GM18868 (cell line): ENCODE results near the gene GLB1L3.
"Not testable (repeated sequence)": the region's sequence is repeated elsewhere in the genome, so short reads cannot be mapped to it uniquely, and the experiment has no call there.

Experiments used
- ATAC-seq: cut with Tn5 transposase; IDR thresholded peaks from one replicate; pipeline ENCODE4 v1.9.1; 2021; ENCODE audit warnings: mild to moderate bottlenecking, moderate library complexity; ENCODE audit not compliant: unreplicated experiment

Gene GLB1L3

DNA sequence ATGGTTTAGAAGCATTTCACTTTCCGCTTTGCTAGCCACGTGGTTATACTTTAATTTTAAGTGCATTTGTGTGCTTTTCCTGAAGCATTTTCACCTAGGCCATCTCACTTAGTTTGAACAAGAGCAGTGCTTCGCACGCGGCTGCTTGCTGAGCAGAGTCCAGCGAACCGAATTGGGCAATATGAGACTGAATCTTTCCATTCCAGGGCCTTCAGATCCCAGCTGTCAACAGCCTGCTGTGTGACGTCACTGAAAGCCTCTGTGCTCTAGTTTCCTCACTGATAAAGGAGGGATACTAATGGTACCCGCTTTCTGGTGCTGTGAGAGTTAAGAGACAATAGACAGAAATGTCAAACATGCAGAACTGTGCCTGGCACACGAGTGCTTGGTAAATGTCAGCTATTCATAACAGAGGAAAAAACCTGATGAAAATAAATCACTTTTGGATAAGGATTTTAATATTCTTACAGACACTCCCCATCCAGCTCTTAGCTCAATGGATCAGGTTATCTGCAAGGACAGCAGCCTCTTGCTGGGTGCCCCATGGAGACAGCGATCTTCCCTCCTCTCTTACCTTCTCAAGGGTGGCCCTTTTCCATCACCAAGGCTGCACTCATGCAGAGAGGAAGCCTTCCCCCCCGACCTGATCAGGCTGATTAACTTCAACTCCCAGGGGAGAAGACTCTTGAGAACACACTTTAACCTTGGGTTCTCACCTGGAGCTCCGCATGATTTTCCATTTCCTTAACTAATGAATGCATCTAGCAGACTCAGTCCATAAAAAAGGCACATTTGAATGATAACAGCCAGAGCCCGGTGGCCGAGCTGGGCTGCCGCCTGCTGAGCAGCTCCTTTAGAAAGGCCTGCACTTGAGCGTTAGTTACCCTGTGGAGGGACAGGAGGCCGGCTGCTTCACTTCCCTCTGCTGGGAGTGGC is 3.5 kb upstream of the GLB1L3 start:
- no peak for ATAC-seq

DNA sequence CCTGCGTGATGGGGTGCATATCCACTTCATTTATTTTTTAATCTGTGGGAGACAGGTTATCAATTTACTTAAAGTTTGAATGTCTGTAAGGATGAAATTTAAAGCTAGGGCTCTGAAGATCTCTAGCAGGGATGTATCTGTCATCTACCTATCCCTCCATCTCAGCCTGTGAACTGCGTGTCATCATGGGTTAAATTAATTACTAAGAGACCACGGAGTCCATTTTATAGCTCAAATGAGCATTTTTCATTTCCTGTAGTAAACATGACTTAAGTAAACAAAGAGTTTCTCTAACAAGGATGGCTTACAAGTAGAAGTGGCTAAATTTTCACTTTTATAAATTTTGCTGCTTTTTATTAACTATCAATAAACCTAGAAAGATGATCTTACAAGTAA is 2.9 kb upstream of the GLB1L3 start:
- ATAC-seq = no peak

DNA sequence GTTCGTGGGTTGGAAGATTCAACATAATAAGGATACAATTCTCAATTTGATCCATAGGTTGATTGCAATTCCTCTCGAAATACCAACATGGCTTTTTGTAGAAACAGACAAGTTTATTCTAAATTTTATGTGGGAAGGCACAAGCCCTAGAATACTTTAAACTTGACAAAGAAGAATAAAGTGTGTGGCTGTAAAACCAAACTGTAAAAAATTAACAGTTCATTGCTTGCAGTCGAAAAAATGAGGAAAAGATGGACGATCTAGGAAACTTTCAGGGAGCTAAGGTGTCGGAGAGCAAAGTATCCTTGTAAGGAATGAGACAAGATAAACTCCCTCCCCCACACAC is 1.0 kb upstream of the GLB1L3 start:
- ATAC-seq = no peak

DNA sequence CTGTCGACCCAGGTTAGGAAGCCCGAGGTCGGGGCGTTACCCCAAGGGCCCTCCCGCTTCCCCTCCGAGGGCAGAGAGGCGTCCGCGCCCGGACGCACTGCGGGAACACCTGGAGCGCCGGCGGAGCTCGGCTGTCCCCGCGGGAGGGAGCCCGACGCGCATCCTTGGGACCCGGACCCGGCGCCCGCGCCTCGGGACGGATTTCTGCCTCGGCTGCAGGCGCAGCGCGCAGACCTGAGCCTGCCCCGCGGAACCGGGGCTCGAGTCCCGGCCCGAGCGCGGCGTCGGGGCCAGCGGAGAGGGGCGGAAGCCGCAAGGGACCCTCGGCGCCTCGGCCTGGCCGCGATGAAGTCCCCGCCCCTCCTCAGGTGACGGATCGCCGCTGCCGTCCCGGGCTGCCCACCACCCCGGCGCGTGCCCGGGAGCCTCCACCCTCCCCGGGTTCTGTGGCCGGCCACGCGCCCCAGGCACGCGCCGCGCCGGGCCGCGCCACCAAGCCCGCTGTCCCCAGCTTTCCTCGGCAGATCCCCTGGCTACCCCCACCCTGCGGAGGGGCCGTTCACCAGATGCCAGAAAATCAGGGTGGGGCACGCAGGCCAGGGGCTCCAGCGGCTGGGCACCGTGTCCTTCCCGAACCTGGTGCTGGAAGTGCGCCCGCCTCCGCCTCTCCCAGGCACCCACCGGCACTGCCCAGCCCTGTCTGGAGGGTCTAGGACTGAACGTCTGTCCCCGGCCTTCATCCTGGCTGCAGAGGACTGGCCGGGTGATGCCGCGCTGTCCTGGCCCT is 410 bp downstream of the GLB1L3 start:
- no peak for ATAC-seq

DNA sequence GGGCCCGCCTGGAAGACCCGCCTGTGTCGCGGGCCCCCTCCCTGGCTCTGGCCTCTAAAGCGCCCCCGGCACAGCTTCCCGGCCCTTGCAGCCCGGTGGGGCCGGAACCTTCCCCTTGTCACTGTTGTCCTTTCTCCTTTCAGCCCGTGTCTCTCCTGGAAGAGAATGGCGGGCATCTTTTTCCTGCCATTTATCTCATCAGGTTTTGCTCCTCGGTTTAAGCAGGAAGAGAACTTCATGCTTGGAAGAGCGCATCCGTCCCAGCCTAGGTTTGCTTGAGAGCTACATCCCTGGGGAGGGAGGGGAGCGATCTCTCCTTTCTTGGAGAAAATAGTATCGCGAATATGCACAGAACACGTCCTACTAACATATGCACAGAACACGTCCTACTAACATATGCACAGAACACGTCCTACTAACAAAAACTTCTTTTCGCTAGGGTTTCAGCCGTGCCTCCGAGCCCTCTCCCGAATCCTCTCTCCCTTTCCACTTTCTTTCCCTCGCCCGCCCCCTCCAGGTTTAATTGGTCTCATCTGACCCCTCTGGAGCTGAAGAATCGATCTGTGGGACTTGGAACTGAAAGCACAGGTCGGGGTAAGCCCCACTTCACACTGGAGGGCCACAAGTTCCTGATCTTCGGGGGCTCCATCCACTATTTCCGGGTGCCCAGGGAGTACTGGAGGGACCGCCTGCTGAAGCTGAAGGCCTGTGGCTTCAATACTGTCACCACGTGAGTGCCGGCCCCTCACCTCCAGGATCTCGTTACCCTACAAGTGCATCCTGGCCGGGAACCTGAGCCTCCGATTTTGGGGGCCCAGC is 1.2 kb downstream of the GLB1L3 start:
- no peak for ATAC-seq

DNA sequence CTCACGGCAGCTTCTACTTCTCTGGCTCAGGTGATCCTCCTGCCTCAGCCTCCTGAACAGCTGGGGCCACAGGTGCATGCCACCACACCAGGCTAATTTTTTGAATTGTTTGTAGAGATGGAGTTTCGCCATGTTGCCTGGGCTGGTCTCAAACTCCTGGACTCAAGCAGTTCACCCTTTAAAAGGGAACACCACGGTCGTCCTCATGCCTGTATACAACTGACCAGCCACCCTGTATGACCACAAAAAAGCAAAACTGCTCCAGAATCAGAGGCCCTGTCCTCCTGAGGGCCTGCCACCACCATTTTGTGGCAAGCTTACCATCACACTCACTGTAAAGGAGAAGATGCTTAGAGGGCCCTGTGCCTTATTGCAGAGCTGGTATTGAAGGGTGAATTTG is 2.2 kb downstream of the GLB1L3 start:
- no peak for ATAC-seq

DNA sequence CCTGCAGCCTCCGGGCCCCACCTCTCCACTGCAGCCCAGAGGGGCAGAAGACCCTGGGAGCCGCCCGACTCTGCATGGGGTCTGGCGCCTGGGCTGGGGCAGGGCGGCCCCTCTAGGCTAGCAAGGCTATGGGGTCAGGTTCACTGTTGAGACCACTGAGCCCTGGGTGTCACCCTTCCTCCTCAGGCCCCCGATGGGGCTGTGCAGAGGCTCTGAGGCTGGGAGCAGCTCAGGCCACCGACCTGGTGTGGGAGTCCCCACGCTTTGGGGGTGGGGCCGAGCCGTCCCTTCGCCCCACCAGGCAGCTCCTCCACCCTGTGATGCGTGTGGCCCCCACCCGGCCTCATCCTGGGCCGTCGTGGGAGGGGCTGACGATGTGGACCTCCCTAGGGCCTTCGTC is 5.5 kb downstream of the GLB1L3 start:
- not testable (repeated sequence) for ATAC-seq

DNA sequence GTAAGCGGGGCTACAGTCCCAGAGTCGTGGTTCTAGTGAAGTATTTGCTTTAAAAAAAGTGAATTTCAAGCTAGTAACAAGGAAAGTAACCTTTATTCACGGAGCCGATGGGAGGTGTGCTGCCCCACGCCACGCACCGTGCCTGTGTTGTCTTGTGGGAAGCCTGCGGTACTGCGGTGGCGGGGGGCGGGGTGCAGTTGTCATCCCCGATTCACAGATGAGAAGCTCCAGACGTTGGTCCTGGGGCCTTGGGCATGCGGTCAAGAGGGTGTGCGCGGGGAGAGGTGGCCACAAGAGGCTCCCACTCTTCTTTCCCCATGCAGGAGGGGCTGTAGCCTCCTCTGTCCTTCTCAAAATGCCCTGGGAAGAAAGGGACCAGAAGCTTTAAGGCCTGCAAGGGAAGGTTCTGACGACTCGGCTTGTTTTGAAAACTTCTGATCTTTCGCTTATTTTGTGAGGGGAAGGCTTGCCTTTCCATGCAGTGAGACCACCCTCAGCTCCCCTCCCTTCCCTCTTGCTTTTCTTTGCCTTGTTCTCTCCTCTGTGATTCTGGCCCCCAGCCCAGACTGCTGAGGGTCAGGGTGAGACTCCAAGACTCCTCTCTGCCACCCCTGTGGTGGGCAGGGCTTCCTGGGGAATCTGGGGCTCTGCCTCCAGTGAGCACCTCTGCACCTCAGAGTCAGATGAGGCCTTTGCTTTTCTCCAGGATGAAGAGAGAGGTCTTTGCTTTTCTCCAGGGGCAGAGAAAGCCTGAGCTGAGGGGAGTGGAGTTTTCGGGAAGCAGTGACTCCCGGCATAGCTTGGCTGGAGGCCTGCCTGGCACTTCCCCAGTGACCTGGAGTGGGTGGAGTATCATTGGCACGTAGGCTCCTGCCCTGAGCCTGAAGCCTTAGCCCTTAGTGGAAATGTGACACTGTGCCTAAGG is 6.2 kb downstream of the GLB1L3 start:
- no peak for ATAC-seq

DNA sequence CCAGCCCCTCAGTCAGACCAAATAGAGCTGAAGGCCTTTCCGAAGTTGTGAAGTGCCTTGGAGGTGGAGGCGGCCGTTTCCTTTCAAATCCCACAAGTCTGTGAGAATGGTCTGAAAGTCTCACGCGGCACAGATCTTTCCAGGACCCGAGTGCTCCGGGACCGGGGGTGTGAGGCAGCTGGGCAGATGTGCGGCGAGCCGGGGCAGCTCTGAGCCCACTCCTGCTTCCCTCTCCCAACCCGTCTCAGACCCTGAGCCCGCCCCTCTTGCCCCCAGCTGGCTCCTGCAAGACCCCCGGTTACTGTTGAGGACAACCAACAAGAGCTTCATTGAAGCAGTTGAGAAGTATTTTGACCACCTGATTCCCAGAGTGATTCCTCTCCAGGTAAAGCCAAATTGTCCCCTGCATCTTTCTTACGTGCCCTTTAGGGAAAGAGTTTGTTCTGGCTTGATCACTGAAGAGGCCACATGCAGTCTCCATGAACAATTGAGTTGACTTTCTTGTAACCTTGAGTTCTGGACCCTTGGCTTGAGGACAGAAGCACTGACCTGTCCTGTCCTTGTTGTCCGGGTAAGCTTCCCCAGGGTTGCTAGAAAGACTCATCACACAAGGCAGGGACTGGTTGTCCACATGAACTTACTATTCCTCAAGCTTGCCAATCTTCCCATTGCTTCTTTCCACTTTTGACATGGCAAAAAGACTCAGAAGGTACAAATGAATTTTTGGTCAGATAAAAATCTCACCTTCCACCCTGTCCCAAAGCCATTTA is 7.5 kb downstream of the GLB1L3 start:
- ATAC-seq = no peak

DNA sequence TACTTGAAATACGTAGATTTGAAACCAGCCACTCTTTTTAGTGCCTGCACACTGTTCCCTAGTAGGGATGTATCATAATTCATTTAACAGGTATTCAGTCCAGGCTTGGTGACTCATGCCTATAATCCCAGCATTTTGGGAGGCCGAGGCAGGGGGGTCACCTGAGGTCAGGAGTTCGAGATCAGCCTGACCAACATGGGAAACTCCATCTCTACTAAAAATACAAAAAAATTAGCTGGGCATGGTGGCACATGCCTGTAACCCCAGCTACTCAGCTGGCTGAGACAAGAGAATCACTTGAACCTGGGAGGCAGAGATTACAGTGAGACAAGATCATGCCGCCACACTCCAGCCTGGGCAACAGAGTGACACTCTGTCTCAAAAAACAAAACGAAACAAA is 8.2 kb downstream of the GLB1L3 start:
- not testable (repeated sequence) for ATAC-seq

DNA sequence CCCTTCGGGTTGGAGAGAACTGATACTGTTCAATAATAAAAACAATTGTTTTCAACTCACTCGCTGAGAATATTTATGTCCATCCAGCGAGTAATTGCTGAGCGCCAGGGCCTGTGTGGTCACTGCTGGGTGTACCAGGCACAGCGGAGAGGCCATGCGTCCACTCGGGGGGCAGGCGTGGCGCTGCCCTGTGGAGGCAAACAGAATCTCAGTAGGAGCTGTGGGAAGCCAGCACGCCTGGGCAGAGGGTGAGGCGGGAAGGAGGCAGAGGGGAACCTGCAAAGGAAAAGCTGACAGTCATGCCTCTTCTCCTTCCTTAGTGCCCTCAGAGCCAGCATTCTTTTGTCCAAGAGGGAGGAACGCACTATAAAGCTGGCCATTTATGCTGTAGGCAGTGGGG is 11.4 kb downstream of the GLB1L3 start:
- ATAC-seq = no peak

DNA sequence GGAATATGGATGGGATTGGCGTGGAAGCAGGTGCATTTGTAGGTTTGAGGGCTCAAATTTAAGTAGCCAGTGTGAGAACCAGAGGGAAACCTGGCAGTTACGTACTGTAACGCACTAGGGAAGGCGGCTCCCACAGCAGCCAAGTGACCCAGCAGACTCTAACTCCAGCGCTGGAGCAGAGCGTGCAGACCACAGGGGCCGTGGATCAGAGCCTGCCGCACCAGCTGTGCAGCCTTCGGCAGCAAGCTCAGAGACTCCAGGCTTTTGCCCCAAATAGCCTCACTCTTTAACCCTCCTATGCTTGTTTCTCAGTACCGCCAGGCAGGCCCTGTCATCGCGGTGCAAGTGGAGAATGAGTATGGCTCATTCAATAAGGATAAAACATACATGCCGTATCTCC is 12.3 kb downstream of the GLB1L3 start:
- ATAC-seq = no peak

DNA sequence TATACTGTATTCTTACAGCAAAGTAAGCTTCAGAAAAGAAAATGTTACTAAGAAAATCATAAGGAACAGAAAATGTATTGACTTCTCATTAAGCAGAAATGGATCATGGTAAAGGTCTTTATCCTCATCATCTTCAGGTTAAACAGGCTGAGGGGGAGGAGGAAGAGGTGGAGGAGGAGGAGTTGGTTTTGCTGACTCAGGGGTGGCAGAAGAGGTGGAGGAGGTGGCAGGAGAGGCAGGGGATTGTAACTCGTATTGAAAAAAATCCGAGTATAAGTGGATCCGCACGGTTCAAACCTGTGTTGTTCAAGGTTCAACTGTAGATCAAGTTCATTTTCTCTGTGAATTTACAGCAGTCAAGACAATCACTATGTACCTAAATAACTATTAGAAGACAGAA is 13.0 kb downstream of the GLB1L3 start:
- no peak for ATAC-seq

DNA sequence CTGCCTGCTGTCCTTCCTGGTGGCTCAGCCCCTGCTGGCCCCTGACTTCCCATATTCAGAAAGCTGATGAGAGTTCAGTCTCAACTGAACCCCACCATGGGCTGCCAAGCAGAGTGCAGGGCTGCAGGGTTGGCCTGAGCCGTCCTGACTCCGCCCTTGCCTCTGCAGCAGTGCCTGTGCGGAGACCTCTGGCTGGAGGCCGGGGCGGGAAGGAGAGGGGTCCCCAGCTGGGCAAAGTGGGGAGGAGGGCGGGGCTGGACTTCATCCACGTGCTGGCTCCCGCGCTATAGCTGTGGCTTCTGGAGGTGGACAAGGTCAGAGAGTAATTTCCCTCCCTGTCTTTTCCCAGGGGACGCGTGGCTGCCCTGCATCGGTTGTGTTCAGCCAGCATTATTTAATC is 13.6 kb downstream of the GLB1L3 start:
- ATAC-seq = no peak

DNA sequence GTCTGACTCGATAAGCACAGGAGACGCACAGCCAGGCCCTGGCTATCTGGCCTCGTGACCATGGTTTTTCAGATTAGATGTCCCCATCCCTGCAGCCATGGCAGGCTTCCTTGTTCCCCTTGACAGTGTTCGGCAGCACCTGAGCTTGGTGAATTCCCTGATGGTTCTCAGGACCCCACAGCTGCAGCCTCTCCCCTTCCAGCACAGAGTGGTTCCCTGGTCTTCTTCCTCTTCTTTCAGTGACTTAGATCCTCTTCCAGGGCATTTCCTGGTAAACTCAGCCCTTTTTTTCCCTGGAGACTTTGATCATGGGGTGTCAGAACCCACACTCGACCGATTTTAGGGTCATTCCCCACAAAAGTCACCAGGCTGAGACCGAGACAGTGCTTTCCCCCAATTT is 14.5 kb downstream of the GLB1L3 start:
- ATAC-seq = no peak

DNA sequence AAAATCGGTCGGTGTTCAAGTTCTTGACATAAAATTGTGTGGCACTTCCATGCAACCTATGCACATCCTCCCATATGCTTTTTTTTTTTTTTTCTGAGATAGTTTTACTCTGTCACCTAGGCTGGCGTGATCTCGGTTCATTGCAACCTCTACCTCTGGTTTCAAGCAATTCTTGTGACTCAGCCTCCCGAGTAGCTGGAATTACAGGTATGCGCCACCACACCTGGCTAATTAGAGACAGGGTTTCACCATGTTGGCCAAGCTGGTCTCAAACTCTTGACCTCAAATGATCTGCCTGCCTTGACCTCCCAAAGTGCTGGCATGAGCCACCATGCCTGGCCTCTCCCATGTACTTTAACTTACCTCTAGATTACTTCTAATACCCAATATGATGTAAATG is 15.0 kb downstream of the GLB1L3 start:
- ATAC-seq = no peak

DNA sequence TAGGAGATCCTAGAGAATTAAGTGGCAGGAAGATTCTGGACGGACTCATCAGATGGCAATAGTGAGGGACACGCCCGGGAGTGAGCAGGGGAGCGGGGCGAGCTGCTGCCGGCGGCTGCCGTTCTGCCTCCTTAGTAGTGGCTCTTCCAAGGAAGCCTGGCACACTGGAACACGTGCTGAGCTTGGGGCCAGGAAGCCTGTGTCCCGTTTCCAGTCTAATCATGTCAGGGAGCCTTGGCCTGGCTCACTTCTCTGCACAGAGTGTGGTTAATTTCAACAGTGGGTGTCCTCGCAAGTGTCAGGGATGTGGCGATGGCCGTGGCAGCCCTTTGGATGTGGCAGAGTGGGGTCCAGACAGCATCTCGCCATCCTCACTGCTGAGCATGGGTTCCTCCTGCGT is 16.5 kb downstream of the GLB1L3 start:
- ATAC-seq = no peak

DNA sequence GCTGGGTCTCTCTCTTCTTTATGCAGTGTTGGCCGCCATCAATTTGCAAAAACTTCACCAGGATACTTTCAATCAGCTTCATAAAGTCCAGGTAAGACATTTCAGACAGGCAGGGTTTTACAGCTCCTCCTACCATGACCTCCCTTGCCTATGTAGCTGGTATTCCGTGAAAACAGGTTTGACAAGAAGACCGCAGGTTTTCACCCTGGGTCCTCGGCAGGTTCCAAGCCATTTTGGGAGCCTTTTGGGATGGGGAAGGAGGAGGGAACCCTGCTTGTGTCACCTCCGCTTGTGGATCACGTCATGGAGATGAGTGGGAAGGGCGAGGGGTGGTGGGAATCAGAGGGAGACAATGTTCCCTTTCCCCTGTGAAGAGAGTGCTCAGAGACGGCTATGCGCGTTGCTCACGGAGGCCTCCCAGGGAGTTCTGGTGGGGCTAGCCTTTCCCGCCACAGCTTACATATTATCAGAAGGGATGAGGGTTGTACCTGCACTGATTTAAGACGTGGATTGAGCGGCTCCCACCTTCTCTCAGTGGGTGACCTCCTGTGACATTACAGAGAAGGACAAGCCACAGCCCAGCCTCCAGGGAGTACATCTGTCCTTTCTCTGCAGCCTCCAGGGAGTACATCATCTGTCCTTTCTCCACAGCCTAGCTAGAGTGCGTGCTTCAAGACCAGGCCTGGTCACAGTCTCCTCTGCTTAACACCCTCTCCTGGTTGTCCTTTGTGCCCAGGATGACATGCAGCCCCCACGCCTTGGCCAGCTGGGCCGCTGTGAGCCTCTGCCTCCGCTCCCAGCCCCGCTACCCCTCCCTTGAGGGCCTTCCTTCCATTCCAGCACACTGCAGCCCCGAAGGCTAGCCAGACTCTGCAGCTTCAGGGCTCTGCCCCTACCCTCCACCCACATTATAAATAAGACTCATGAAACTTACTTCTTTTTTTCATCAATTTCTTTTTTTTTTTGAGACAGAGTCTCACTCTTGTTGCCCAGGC is 17.2 kb downstream of the GLB1L3 start:
- no peak for ATAC-seq
